Spleen (tissue), 7 donors: ENCODE results near the gene ZNF22.

Experiments
- POLR2A ChIP-seq, 3 donors: fragments of 450-650 bp; IDR thresholded peaks; one replicate each; pipeline ENCODE4 v1.5.1; 2017; ENCODE audit warnings: antibody characterized with exemption in 3 of 3, mild to moderate bottlenecking in 1 of 3
- TF ChIP-seq, protein P1 (sequence below), 11 experiments: fragments of 200-600 bp in 7 of 11; fragments of 450-650 bp in 4 of 11; sonication (generic) in 4 of 11; IDR thresholded peaks in 8 of 11; conservative IDR thresholded peaks in 3 of 11; 1 replicate in 7 of 11; 2 replicates in 4 of 11; pipeline versions ENCODE4 v1.4.0 to v1.8.0; 2016 to 2021; ENCODE audit warnings: antibody characterized with exemption in 11 of 11, inconsistent platforms in 4 of 11, mild to moderate bottlenecking in 1 of 11
- donor health status: DM: no; HTN: no; CAD: no; lungs with moderate emphysema.
- donor health status: DM: no; HTN: no; CAD: no.
- donor health status: DM: no; HTN: no; CAD: no.

DNA sequence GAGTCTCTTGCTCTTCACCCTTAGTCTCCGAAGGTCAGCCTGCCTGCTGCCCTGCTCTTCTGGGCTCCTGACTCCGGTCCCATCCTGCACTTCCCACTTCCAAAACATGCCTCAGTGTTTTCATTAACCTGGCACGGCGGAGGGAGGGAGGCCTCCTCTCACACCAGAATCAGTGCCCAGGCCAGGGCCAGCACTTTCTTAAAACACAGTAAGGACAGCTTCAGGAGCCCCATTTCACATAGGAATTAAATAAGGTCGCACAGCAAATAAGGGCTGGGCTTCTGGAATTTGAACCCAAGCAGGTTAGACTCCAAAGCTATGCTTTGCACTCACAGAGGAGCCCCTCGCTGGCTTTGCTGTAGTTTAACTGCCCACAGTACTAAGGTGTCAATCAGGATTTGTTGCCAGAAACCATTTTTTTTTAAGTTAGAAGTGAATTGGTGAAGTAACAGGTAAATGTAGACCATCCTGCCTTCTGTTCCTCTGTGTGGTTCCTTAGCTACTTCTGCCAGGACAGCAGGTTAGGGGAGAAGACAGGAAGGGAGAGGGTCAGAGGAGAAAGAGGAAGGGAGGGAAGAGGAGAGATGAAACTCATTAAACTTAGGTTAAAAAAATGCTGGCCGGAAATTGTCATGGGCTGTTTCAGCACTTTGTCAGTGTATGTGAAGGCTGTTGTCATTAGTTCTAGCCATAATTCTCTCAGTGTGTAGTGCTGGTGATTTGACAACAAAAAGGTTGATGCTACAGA, 40.1 kb upstream of the ZNF22 start:
- TF ChIP-seq, protein P1, sequence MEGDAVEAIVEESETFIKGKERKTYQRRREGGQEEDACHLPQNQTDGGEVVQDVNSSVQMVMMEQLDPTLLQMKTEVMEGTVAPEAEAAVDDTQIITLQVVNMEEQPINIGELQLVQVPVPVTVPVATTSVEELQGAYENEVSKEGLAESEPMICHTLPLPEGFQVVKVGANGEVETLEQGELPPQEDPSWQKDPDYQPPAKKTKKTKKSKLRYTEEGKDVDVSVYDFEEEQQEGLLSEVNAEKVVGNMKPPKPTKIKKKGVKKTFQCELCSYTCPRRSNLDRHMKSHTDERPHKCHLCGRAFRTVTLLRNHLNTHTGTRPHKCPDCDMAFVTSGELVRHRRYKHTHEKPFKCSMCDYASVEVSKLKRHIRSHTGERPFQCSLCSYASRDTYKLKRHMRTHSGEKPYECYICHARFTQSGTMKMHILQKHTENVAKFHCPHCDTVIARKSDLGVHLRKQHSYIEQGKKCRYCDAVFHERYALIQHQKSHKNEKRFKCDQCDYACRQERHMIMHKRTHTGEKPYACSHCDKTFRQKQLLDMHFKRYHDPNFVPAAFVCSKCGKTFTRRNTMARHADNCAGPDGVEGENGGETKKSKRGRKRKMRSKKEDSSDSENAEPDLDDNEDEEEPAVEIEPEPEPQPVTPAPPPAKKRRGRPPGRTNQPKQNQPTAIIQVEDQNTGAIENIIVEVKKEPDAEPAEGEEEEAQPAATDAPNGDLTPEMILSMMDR (IDR thresholded peaks at IDR 0.05 in 8 of 11, conservative IDR thresholded peaks at IDR 0.05 in 3 of 11) = no peak
- TF ChIP-seq POLR2A (IDR thresholded peaks at IDR 0.05) = no peak
